DND-41 (cell line): ENCODE measurements around the gene GTF2B.
"Not testable (repeated sequence)": the region's sequence is repeated elsewhere in the genome, so short reads cannot be mapped to it uniquely, and the experiment has no call there.

Experiments used
- EZH2 ChIP-seq: IDR thresholded peaks from 3 replicates; pipeline ENCODE4 v1.6.1; 2012; ENCODE audit warnings: borderline replicate concordance, low read depth, mild to moderate bottlenecking, moderate library complexity, low read length, inconsistent platforms; ENCODE audit not compliant: severe bottlenecking
- TF ChIP-seq, protein P1 (sequence below): IDR thresholded peaks from 2 replicates; pipeline ENCODE4 v1.5.1; 2012; ENCODE audit warnings: borderline replicate concordance, low read length, moderate library complexity, mild to moderate bottlenecking; ENCODE audit not compliant: poor library complexity, severe bottlenecking; ENCODE audit errors: extremely low read depth

DNA sequence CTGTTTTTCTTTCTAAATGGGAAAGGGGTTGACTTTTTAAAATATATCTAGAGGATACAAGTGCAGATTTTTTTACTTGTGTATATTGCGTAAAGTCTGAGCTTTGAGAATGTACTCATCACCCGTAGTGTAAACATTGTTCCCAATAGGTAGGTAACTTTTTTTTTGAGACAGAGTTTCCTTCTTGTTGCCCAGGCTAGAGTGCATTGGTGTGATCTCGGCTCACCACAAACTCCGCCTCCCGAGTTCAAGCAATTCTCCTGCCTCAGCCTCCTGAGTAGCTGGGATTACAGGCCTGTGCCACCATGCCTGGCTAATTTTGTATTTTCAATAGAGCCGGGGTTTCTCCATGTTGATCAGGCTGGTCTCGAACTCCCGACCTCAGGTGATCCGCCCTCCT, 20.4 kb upstream of the GTF2B start:
- TF ChIP-seq, protein P1, sequence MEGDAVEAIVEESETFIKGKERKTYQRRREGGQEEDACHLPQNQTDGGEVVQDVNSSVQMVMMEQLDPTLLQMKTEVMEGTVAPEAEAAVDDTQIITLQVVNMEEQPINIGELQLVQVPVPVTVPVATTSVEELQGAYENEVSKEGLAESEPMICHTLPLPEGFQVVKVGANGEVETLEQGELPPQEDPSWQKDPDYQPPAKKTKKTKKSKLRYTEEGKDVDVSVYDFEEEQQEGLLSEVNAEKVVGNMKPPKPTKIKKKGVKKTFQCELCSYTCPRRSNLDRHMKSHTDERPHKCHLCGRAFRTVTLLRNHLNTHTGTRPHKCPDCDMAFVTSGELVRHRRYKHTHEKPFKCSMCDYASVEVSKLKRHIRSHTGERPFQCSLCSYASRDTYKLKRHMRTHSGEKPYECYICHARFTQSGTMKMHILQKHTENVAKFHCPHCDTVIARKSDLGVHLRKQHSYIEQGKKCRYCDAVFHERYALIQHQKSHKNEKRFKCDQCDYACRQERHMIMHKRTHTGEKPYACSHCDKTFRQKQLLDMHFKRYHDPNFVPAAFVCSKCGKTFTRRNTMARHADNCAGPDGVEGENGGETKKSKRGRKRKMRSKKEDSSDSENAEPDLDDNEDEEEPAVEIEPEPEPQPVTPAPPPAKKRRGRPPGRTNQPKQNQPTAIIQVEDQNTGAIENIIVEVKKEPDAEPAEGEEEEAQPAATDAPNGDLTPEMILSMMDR: not testable (repeated sequence)
- not testable (repeated sequence) for TF ChIP-seq EZH2
